Osteoblast (primary cell): ENCODE results near the gene LZTS2. TPM values are rescaled to one million over a fixed set of nuclear protein-coding genes. Genes with fewer than 3 reads are reported as not detected.

ENCODE experiments used
- DNase-seq: peaks from one replicate; pipeline ENCODE4 v3.0.0; 2011; ENCODE audit warnings: low spot score, mixed read lengths; ENCODE audit not compliant: insufficient read length; ENCODE audit errors: missing footprints
- H2AFZ ChIP-seq: 2 replicates; pipeline ENCODE4 v1.6.0; 2011; ENCODE audit warnings: mild to moderate bottlenecking, low read length
- H3K27ac ChIP-seq: 2 replicates; pipeline ENCODE4 v1.5.1; 2011; ENCODE audit warnings: mild to moderate bottlenecking, low read depth, low read length, moderate library complexity
- H3K27me3 ChIP-seq: 2 replicates; pipeline ENCODE4 v1.6.0; 2012; ENCODE audit warnings: mild to moderate bottlenecking, control low read depth, inconsistent platforms, low read length, moderate library complexity; ENCODE audit not compliant: insufficient read depth
- H3K36me3 ChIP-seq: 2 replicates; pipeline ENCODE4 v1.5.1; 2011; ENCODE audit warnings: mild to moderate bottlenecking, low read length, control low read depth, moderate library complexity; ENCODE audit not compliant: insufficient read depth
- H3K4me1 ChIP-seq: 2 replicates; pipeline ENCODE4 v1.5.1; 2011; ENCODE audit warnings: mild to moderate bottlenecking, low read length, control low read depth, moderate library complexity; ENCODE audit not compliant: insufficient read depth
- H3K4me2 ChIP-seq: 2 replicates; pipeline ENCODE4 v1.6.0; 2011; ENCODE audit warnings: mild to moderate bottlenecking, low read length; ENCODE audit not compliant: insufficient read depth
- H3K4me3 ChIP-seq: fragments of 200-600 bp; sonication (generic); 3 replicates; pipeline ENCODE4 v1.5.1; 2012; ENCODE audit warnings: mild to moderate bottlenecking, low read length, inconsistent platforms; ENCODE audit not compliant: insufficient read depth
- H3K79me2 ChIP-seq: 2 replicates; pipeline ENCODE4 v1.6.0; 2012; ENCODE audit warnings: mild to moderate bottlenecking, low read length, control low read depth, inconsistent platforms; ENCODE audit not compliant: insufficient read depth
- H3K9me3 ChIP-seq: 2 replicates; pipeline ENCODE4 v1.5.1; 2011; ENCODE audit warnings: low read depth, low read length, control low read depth
- H4K20me1 ChIP-seq: 2 replicates; pipeline ENCODE4 v1.6.0; 2012; ENCODE audit warnings: mild to moderate bottlenecking, low read length, control low read depth; ENCODE audit not compliant: insufficient read depth
- total RNA-seq: library from RNA; depleted of rRNA; stranded (reverse); fragments of >200 nt; gene quantifications from 2 replicates; pipeline ENCODE4 v1.2.3, GENCODE V29; 2012
- TF ChIP-seq, protein P1 (sequence below): IDR thresholded peaks from 2 replicates; pipeline ENCODE4 v1.5.1; 2011; ENCODE audit warnings: mild to moderate bottlenecking, low read depth, low read length, moderate library complexity; ENCODE audit errors: extremely low read depth

Gene LZTS2
- total RNA-seq, 1 donor = 127 TPM

DNA sequence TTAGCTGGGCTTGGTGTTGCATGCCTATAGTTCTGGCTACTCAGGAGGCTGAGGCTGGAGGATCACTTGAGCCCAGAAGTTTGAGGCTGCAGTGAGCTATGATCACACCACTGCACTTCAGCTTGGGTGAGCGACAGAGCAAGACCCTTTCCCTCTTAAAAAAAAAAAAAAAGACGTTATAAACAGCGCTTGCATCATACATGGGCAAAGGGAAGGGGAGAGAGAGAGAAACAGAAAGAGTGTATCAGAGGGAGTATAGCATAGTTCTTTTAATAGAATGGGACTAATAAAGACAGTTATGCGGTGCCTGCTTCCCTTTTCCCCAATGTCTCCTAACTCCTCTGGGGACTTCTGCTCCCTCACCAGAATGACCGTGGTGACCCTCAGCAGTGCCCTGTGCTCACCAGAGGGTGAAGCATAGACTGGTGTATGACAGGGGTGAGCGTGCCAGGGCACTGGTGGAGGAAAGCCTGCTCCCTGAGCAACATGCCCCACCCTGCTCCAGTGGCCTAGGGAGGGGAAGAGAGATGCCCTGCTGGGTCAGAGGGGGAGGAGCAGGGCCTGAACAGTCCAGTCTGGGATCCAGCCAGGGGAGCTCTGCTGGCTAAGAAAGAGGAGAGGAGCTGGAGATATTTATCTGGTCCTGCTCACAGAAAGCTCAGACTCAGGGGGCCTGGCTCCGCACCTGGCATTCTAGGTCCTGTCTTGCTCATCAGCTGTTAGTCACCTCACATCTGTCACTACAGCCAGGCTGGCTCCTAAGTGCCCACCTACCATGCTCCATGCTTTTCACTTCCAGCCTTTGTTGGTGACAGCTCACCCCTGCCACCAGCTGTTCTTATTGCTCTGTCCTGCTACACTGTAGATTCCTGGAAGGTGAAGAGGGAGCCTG lies 29.1 kb downstream of the LZTS2 start:
- TF ChIP-seq, protein P1, sequence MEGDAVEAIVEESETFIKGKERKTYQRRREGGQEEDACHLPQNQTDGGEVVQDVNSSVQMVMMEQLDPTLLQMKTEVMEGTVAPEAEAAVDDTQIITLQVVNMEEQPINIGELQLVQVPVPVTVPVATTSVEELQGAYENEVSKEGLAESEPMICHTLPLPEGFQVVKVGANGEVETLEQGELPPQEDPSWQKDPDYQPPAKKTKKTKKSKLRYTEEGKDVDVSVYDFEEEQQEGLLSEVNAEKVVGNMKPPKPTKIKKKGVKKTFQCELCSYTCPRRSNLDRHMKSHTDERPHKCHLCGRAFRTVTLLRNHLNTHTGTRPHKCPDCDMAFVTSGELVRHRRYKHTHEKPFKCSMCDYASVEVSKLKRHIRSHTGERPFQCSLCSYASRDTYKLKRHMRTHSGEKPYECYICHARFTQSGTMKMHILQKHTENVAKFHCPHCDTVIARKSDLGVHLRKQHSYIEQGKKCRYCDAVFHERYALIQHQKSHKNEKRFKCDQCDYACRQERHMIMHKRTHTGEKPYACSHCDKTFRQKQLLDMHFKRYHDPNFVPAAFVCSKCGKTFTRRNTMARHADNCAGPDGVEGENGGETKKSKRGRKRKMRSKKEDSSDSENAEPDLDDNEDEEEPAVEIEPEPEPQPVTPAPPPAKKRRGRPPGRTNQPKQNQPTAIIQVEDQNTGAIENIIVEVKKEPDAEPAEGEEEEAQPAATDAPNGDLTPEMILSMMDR = no peak
- DNase-seq = no peak
- H2AFZ ChIP-seq = no peak overlapping the region
- H3K9me3 ChIP-seq = no peaks in the 10 kb centered on the region
- peaks cover 19% of the 10 kb centered on the region for H3K4me1 ChIP-seq
- peaks cover 11% of the 10 kb centered on the region for H3K79me2 ChIP-seq
- H3K4me3 ChIP-seq = no peak overlapping the region
- H3K27me3 ChIP-seq = peaks cover 13% of the 10 kb centered on the region
- no peaks in the 10 kb centered on the region for H3K36me3 ChIP-seq
- no peak overlapping the region for H3K27ac ChIP-seq
- H3K4me2 ChIP-seq = no peak overlapping the region
- H4K20me1 ChIP-seq = peaks cover 7% of the 10 kb centered on the region

DNA sequence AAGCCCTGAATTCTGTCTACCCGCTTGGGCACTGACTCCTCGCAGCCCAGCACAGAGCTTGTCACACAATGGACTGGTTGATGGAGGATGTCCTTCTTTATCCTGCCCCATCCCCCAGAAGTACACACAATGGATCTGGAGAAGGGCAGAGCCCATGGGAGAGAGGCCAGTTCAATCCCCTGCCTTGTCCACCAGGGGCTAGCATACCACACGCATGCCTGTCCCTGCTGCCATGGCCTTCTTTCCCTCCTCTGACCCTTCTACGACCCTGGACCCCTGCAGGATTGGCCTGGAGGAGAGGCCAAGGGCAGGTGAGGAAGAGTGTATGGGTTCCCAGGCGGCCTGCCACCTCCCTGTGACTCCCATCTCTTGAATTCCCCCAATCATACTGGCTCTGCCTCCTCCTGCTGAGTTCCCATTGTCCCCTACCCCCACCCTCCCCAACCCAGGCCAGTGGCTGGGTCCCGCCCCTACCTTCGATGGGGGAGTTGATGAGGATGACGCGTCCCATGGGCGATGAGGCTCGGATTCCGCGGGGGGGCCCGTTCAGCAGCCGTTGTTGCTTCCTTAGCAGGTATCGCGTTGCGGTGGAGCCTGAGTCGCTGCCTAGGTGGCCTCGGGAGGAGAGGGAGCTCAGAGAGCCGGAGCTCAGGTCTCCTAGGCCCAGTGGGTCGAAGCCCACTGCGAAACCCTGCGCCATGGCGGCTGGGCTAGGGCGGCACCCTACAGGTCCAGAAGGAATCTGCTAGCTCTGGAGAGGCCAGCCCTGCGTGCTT lies 30.1 kb downstream of the LZTS2 start:
- Histone ChIP-seq H3K36me3 (peaks cover 4% of the 10 kb centered on the region), H3K4me3 (no peak overlapping the region), H3K4me2 (no peak overlapping the region), H3K4me1 (peaks cover 19% of the 10 kb centered on the region), H3K27ac (no peak overlapping the region), H3K9me3 (no peaks in the 10 kb centered on the region), H3K27me3 (peaks cover 13% of the 10 kb centered on the region), H3K79me2 (peaks cover 21% of the 10 kb centered on the region), H2AFZ (no peak overlapping the region), H4K20me1 (peaks cover 10% of the 10 kb centered on the region)
- peak; percentile 64 for DNase-seq
- TF ChIP-seq, protein P1 = no peak

DNA sequence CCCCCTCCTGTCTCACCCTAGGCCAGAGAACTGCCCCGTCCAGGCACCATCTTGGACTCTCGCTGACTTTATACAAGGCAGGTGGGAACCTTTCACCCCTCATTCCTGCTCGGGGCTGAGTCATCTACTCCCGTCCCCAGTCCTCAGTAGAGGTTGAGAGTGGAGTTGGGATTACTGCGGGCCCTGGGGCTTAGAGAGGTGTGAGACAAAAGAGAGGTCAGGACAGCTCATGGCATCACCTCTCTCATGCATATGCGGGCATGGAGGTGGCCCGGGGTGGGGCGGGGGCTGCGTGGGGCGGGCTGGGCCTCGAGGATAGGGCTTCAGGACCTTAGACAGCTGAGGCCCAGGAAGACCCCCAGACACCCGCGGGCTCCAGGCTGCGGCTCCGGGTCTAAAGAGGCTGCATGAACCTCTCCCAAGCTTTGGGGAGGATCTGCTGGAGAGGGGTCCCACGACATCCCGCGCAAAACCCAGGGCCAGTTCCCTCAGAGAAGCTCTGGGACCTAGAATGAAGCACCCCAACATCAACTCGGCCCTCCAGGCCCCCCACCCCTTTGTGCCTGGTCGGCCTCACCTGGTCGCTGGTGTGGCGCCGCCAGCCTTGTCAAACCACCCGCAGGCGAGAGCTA lies 31.0 kb downstream of the LZTS2 start:
- H3K4me2 ChIP-seq = peak overlapping the region; percentile 86
- peaks cover 30% of the 10 kb centered on the region for H3K79me2 ChIP-seq
- H2AFZ ChIP-seq = peak overlapping the region; percentile 97
- H4K20me1 ChIP-seq = peaks cover 19% of the 10 kb centered on the region
- peak overlapping the region; percentile 82 for H3K4me3 ChIP-seq
- H3K36me3 ChIP-seq = peaks cover 13% of the 10 kb centered on the region
- DNase-seq = peak; percentile 69
- peaks cover 19% of the 10 kb centered on the region for H3K4me1 ChIP-seq
- H3K9me3 ChIP-seq = no peaks in the 10 kb centered on the region
- peaks cover 13% of the 10 kb centered on the region for H3K27me3 ChIP-seq
- H3K27ac ChIP-seq = no peak overlapping the region
- TF ChIP-seq, protein P1 = no peak
